GM21619 (cell line): ENCODE data around the gene FAM47E.

Experiments used
- ATAC-seq: cut with Tn5 transposase; IDR thresholded peaks from one replicate; pipeline ENCODE4 v1.9.1; 2021; ENCODE audit not compliant: unreplicated experiment

The FAM47E gene

GRCh38 chr4:76298227-76298626, 46.7 kb downstream of the FAM47E start:
- ATAC-seq, result no peak

- ATAC-seq, result no peak
These were observed 48.5 kb downstream of the FAM47E start for GRCh38 chr4:76300012-76300411.

- ATAC-seq, result peak; percentile 98
These were observed 49.7 kb downstream of the FAM47E start for GRCh38 chr4:76301068-76301774.

DNA sequence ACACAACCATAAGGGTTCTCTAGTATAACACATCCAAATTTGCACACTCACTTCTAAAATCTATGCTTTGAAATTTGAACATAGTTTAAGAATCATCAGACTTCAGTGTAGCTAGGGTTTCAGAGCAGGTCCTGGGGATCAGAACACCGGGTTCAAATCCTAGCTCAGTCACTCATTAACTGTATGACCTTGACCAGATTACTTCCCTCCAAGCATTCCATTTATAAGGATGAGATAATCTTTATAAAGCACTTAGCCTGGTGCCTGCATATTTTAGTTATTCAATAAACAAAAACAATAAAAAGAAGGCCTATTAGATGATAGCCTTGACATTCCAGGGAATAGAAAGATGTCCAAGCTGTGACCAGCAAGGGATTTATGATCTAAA, 50.2 kb downstream of the FAM47E start:
- ATAC-seq, result no peak

GRCh38 chr4:76302826-76303438, 51.4 kb downstream of the FAM47E start:
- ATAC-seq, result no peak

DNA sequence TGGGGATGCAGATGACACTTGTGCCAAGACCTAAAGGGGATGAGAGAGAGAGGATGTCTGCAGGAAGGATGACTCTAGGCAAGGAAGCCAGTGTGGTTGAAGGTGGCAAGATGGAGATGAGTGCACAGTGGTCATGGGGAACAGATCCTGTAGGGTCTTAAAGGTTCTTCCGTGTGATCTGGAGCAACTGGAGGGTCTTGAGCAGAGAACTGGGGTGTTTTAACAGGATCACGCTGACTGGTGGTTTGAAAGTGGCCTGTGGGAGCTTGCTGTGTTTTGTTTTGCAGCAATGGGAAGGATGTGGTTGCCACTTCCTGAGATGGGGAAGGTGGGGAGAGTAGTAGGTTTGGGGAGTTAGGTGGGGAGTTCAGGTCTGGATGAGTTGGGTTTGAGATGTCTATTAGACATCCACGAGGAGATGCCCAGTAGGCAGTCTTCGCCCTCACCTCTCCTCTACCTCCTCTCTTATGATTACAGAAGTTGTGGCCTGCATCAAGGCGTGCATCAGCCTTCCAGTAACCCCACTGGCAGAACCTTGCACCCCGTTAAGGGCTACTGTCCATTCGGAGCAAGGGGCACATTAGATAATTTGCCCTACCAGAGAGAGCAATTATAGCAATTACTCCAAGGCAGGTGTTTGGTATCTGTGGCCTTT, 53.6 kb downstream of the FAM47E start:
- ATAC-seq, result no peak

DNA sequence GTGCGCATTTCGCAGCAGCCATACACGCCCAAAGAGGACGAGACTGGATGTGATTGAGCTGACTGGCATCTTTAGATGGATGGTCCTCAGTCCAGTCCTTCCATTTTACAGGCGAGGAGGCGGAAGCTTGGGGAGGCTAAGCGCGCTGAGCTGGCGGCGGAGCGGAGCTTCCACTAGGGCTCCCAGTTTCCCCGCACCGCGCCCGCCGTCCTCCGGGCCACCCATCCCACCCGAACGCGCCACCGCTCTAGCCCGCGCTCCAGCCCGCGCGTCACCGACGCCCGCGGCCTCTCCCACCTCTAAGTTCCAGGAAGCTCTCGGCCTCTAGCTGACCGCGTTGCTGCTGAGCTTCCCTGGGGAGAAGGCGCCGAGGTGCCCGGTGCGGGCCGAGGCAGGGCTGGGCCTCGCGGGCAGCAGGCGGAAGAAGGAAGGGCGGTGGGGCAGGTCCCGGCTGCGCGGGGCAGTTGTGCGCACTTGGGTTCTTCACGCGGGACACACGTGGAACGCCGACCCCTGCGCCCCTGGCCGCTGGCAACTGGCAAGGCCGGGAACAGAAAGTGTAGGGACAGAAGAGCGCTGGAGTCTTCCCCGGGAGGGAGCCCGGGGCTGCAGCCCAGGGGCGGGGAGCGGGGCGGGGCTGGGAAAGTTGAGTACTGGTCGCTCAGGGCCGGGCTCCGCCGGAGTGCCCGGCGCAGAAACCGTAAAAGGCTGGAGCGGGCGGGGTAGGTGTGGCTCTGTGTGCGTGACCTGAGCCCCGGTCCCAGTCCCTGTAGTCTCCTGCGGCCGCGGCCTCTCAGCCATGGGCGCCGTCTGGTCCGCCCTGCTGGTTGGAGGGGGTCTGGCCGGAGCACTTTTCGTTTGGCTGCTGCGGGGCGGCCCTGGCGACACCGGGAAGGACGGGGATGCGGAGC, 54.7 kb downstream of the FAM47E start, which contains the start of gene STBD1:
Gene STBD1 (plus strand): TSS at position 763 of the 911 bp plus-strand sequence. CDS start 37 bp downstream, at position 800.
- no peak for ATAC-seq

- ATAC-seq, result no peak
These were observed 55.5 kb downstream of the FAM47E start for GRCh38 chr4:76306882-76307659.

DNA sequence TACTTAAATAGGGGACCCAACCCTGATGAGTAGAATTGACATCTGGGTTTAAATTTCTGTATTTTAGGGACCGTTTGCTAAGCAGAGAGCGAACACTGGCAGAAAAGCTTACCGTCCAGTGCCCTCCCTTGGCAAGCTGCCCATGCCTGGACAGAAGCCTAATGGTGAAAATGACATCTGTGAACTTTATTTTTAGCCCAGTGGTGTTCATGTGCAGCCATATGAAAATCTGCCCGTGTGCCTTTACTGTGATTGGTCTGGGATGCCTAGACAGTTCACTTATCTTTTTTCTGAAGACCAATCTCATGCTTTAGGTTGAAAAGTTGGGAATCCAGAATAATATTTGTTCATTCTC, 56.1 kb downstream of the FAM47E start:
- ATAC-seq, result no peak

GRCh38 chr4:76308548-76308947, 57.0 kb downstream of the FAM47E start:
- no peak for ATAC-seq

GRCh38 chr4:76309939-76310550, 58.5 kb downstream of the FAM47E start:
- ATAC-seq, result no peak

DNA sequence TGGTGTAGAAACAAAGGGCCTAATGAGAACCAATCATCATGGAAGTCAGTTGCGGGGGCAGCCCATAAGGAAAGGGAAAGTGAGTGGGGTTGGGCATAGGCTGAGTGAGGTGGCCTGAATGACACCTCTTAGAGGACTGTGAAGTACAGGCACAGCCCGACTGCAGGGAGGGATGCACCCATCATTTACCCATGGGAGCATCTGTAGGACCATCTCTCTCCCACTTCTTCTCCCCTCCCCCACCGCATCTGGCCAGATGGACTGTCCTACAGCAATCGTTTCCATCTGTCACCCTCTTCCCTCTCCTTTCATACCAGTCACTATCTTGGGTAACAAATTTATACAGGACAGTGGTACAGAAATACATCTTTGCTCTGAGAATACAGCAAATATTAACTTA, 59.2 kb downstream of the FAM47E start:
- ATAC-seq, result no peak

DNA sequence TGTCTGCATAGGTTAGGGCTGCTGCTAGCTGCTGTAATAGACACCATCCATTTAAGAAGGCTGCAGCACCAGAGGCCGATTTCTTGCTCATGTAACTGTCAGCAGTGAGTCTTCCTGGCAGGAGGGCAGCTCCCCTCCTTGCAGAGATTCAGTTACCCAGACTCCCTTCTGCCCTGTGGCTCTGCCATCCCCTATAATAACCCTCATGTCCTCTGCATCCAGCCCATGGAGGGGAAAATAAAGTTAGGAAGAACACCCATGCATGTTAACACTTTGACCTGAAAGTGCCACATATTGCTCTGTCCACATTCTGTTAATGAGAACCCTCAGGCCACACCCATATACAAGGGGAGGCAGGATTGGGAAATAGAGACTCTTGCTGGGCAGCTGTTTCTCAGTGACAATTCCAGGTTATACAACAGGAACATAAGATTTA, 60.4 kb downstream of the FAM47E start:
- ATAC-seq, result no peak

DNA sequence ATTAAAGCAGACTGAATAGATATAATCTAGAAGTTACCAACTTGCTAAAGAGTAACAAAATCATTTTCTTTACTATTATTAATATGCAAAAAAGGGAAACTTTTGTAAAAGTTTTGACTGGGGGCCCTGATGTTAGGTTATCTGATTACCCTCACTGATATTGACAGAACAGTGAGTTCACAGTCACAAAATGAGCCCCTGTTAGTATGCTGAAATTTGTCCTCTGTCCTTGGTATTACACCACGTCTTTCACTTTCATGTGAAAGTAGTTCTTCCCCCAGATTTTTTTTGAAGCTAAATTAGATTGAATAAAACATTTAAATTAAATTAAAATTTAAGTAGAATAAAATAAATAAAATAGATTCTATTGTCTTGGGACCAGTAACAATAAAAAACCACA, 60.9 kb downstream of the FAM47E start:
- ATAC-seq, result no peak

- ATAC-seq, result no peak
These were observed 62.0 kb downstream of the FAM47E start for GRCh38 chr4:76313547-76313946.

GRCh38 chr4:76315267-76315918, 63.9 kb downstream of the FAM47E start:
- no peak for ATAC-seq

DNA sequence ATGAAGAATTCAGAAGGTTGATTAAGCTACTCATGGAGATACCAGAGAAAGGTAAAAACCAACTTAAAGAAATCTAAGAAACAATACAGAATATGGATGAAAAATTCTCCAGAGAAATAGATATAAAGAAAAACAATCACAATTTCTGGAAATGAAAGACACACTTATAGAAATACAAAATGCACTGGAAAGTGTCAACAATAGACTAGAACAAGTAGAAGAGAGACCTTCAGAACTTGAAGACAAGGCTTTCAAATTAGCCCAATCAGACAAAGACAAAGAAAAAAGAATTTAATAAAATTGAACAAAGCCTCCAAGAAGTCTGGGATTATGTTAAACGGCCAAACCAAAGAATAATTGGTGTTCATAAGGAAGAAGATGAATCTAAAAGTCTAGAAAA, 64.6 kb downstream of the FAM47E start:
- no peak for ATAC-seq

- ATAC-seq, result no peak
These were observed 70.7 kb downstream of the FAM47E start for GRCh38 chr4:76322236-76322635.

- ATAC-seq, result no peak
These were observed 73.6 kb downstream of the FAM47E start for GRCh38 chr4:76325072-76325471.

DNA sequence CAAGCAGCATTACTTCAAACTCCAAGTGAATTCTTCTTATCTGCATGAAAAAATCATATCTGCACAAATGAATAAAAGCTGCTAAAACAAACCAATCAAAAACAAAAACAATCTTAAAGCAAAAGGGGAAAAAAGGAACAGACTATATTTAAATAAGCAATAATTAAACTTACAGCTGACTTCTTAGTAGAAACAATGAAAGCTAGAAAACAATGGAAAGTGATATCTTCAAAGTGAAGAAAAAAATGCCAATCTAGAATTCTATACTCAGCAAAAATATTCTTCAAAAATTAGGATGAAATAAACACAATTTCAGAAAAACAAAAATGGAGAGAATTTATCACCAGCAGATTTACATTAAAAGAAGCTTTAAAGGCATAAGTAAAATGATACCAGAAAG, 75.0 kb downstream of the FAM47E start:
- no peak for ATAC-seq
